Fibroblast of peridontal ligament (primary cell): ENCODE data around the gene FASN.
"Not testable (repeated sequence)": the region's sequence is repeated elsewhere in the genome, so short reads cannot be mapped to it uniquely, and the experiment has no call there.

ENCODE experiments used
- DNase-seq: peaks from one replicate; pipeline ENCODE4 v3.0.0-alpha.2; 2010; ENCODE audit errors: extremely low read depth

Gene FASN

DNA sequence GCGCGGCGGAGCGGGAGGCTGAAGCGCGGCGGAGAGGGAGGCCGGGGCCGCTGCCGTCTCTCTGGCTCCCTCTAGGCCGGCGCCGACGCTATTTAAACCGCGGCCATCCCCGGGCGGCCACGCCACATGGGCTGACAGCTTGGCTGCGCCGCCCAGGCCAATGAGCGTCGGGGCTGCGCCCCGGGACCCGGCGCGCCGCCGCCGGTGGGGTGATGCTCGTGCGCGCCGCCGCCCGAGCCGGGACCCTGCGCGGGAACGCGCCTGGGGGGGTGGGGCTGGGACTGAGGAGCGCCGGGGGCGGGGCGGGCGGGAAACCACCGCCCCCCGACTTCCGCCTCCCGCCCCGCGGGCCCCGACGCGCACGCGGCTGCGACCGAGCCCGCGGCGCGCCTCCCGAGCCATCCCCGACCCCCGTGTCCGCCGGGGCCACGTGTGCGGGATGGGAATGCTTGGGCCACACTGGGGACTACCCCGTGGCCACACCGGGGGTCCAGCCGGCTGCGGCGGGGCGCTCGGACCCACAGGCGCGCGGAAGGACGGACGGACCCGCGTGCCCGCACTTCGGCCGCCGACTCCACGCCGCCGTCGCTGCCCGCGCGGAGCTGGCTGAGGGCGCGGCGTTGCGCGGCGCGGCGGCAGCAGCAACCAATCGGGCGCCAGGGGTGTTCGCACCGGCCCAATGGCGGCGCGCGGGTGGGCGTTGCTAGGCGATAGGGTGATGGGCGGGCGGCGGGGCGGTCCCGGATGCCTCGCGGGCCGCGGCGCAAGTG, at the start of gene FASN:
Gene FASN (minus strand): TSS at position 68 of the 770 bp plus-strand sequence. CDS start 1,791 bp downstream, outside the sequence.
- peak; percentile 92 for DNase-seq

- no peak for DNase-seq
These were observed 48.9 kb upstream of the FASN start for GRCh38 chr17:82146663-82147654.

DNA sequence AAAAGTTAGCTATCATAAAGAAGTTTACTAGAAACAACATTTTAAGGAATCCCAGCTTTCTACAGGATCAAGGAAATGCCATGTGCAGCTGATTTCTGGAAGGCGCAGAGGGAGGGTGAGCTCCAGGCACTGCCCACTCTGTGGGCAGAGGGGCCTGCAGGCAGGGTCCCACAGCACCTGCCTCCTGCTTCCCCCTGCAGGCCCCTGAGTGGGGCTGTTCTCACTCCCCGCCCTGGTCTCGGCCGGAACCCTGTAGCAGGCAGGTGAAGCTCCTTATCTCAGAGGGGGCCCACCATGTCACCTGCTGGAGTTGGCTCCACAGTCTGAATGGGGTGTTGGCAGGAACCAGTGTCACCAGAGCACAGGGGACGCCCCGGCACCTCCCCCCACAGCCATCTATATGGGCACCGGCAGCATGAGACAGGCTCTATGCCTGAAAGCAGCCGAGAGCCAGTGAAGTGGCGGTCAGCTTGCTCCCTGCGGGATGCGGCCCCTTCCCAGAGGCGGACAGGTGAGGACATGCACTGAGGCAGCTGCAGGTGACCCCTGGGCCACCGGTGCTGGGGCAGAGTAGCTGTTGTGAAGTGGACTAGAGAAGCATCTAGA, 47.6 kb upstream of the FASN start:
- DNase-seq: no peak

GRCh38 chr17:82143333-82143732, 45.3 kb upstream of the FASN start:
- no peak for DNase-seq

DNA sequence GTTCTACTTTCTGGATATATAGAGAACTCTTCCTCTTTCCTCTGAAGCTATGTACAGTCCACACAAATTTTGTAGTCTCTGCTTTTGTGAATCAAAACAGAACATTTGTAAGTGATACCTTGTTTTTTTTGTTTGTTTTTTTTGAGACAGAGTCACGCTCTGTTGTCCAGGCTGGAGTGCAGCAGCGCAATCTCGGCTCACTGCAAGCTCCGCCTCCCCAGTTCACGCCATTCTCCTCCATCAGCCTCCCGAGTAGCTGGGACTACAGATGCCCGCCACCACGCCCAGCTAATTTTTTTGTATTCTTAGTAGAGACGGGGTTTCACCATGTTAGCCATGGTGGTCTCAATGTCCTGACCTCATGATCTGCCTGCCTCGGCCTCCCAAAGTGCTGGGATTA, 41.9 kb upstream of the FASN start:
- DNase-seq: not testable (repeated sequence)

DNA sequence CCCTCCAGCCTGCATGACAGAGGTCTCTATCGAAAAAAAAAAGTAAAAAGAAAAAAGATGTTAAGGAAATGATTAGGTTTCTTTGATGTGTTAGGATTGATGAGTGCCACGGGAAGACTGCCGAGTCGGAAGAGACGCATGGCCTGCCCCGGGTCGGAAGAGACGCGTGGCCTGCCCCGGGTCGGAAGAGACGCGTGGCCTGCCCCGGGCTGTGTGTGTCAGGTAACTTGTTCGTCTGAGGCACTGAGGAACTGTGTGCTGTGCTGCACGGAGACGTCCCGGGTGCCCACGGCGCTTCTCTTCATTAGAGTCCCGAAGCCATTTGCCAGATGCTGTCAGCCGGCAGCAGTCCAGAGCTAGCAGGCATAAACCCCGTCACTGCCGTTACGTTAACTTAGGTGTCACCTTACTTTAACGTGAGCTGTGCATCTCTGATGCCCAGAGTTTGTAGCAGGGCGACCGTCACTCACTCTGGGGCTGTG, 40.5 kb upstream of the FASN start:
- no peak for DNase-seq

- no peak for DNase-seq
These were observed 36.1 kb upstream of the FASN start for GRCh38 chr17:82134101-82134500.

GRCh38 chr17:82133166-82133953, 35.3 kb upstream of the FASN start:
- peak; percentile 72 for DNase-seq

- DNase-seq: no peak
These were observed 31.1 kb upstream of the FASN start for GRCh38 chr17:82129095-82129494.

- no peak for DNase-seq
These were observed 30.3 kb upstream of the FASN start for GRCh38 chr17:82128287-82128686.

DNA sequence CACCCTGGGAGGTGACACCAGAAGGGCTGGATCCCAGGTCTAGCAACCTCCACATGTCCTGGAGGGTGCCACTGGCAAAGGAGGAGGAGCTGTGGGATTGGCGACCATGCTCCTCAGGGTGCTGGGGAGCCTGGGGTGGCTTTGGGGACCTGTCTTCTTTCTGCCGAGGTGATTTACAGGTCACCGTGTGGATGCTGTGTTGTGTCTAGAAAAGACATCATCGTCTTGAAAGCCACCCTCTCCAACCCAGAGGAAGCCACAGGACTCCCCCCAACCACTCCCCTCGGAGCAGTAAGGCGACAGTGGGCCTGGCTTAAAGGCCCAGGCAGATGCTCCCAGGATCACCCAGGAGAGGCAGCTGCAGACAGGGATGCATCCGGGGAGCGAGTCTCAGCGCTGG, 29.7 kb upstream of the FASN start:
- no peak for DNase-seq

GRCh38 chr17:82127315-82127595, 29.2 kb upstream of the FASN start:
- DNase-seq: no peak

- DNase-seq: no peak
These were observed 28.7 kb upstream of the FASN start for GRCh38 chr17:82126556-82127314.

GRCh38 chr17:82124101-82124500, 26.1 kb upstream of the FASN start:
- no peak for DNase-seq

DNA sequence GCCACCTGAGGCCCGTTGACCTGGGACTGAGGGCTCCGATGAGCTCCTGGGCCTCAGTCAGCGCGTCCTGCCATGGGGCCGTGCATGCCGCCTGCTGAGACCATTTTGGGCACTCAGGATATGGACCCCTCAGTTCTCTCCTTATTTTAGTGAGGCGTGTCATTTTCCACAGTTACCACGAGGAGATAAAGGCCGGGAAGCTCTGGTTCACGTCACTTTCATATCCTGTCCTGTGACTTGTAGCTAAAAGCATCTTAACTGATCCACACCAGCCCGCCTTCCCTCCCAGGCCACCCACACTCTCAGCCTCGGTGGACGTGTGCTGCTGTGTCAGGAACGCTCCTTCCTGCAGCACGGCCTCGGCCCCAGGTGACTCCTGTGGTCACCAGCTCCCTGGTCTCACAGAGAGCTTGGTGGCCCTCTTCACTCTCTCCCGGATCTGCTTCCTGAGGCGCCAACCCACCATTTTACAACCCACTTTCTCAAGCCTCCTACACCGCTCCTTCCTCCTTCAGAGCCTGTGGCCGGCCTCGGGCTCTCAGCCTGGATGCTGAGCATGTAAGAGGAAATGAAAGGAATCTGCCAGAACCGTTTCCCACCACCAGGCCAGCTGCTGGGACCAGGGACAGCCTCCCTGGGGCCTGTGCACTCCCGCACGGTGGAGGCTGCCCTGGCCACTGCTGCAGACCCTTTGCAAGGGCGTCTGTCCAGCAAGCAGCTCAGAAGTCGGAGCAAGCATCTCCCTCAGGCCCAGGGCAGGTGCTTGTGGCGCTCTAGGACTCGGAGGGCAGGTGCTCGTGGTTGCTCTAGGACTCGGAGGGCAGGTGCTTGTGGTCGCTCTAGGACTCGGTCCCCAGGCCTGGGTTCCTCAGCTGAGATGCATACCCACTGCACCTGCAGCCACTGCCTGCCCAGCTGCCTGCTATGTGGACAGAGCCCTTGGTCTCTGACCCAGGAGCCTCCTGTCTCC, 23.9 kb upstream of the FASN start:
- DNase-seq: no peak

- no peak for DNase-seq
These were observed 23.2 kb upstream of the FASN start for GRCh38 chr17:82121246-82121645.

- DNase-seq: peak; percentile 89
These were observed 22.1 kb upstream of the FASN start for GRCh38 chr17:82120148-82120547.

GRCh38 chr17:82118815-82119380, 20.9 kb upstream of the FASN start:
- DNase-seq: peak; percentile 32

GRCh38 chr17:82118168-82118814, 20.3 kb upstream of the FASN start:
- no peak for DNase-seq
